ENCODE data around the gene TMEM178B.

- TF ChIP-seq EZH2 (IDR thresholded peaks at IDR 0.05; ENCODE audit: low read length), result no peak
- TF ChIP-seq CTCF (optimal IDR thresholded peaks at IDR 0.05 in 1 of 3, IDR thresholded peaks at IDR 0.05 in 1 of 3, conservative IDR thresholded peaks at IDR 0.05 in 1 of 3; ENCODE audit: extremely low read depth in 1 of 3, insufficient read depth in 2 of 3, low read length in 3 of 3), result no peak
Observed at GRCh38 chr7:141439164-141439563, 365.3 kb downstream of the TMEM178B start.
